Activated CD8-positive, alpha-beta T cell treated with anti-CD3 and anti-CD28 coated beads, Interleukin-2, amount 10 ng/mL, durations not matched to agents 7 days and 5 days (primary cell): ENCODE data around the gene RAPGEF4. TPM values are rescaled to one million over a fixed set of nuclear protein-coding genes. Genes with fewer than 3 reads are reported as not detected.

Experiments used
- ATAC-seq: fragments of 150-1000 bp; cut with Tn5 transposase; one replicate; pipeline ENCODE4 v1.10.0; 2021; ENCODE audit warnings: moderate library complexity
- CTCF ChIA-PET: fragments of 350-600 bp; sonication (Branson Sonifier 250); formaldehyde crosslinking; loops from one replicate; lab custom pipeline; 2021; ENCODE audit warnings: antibody characterized with exemption; lab: Charles Lee
- POLR2A ChIA-PET: fragments of 350-600 bp; sonication (Branson Sonifier 250); formaldehyde crosslinking; loops from one replicate; lab custom pipeline; 2021; ENCODE audit warnings: antibody characterized with exemption; lab: Charles Lee
- DNase-seq: peaks from one replicate; pipeline ENCODE4 v3.0.0-alpha.2; 2020
- H3K27ac Mint-ChIP-seq: one replicate; pipeline ENCODE4 v1.8.0; 2021; ENCODE audit warnings: mild to moderate bottlenecking, mixed read lengths
- H3K27me3 Mint-ChIP-seq: one replicate; pipeline ENCODE4 v1.8.0; 2021; ENCODE audit warnings: low read depth, mixed read lengths
- H3K36me3 Mint-ChIP-seq: one replicate; pipeline ENCODE4 v1.8.0; 2021; ENCODE audit warnings: low read depth, mixed read lengths
- H3K4me1 Mint-ChIP-seq: one replicate; pipeline ENCODE4 v1.8.0; 2021; ENCODE audit warnings: low read depth, mixed read lengths
- H3K4me3 Mint-ChIP-seq: one replicate; pipeline ENCODE4 v1.8.0; 2021; ENCODE audit warnings: mild to moderate bottlenecking, mixed read lengths
- H3K9me3 Mint-ChIP-seq: one replicate; pipeline ENCODE4 v1.8.0; 2022; ENCODE audit warnings: mixed read lengths; ENCODE audit not compliant: insufficient read depth
- total RNA-seq, 2 experiments: library from RNA; stranded (reverse); gene quantifications; one replicate each; pipeline ENCODE4 v1.2.3, GENCODE V29; 2021

Gene RAPGEF4
- total RNA-seq, 2 experiments from 2014 or later: 0.63 to 0.97 TPM

GRCh38 chr2:172709566-172710291, 25.9 kb upstream of the RAPGEF4 start:
- Mint-ChIP-seq H3K4me1 (no peaks in the 10 kb centered on the region), H3K27me3 (peaks cover 8% of the 10 kb centered on the region), H3K9me3 (no peaks in the 10 kb centered on the region), H3K4me3 (no peak overlapping the region), H3K27ac (no peak overlapping the region), H3K36me3 (no peaks in the 10 kb centered on the region)
- POLR2A ChIA-PET: interaction anchor here (0.6 kb wide), 1 partner anchor 103 kb away, joined by 4 read pairs; no protein-coding TSS in a partner anchor
- CTCF ChIA-PET: interaction anchor here (0.8 to 3.0 kb wide), 15 partner anchors 12 to 582 kb away, joined by 3 to 27 read pairs (median 4); no protein-coding TSS in a partner anchor
- DNase-seq (no peak), ATAC-seq (no peak)

GRCh38 chr2:172710584-172711047, 25.0 kb upstream of the RAPGEF4 start:
- H3K4me3 Mint-ChIP-seq: no peak overlapping the region
- CTCF ChIA-PET: interaction anchor here (0.6 to 3.0 kb wide), 27 partner anchors 8 to 583 kb away, joined by 3 to 27 read pairs (median 4); no protein-coding TSS in a partner anchor
- H3K27me3 Mint-ChIP-seq: peaks cover 9% of the 10 kb centered on the region
- no peaks in the 10 kb centered on the region for H3K36me3 Mint-ChIP-seq
- POLR2A ChIA-PET: no interaction called here
- no peaks in the 10 kb centered on the region for H3K9me3 Mint-ChIP-seq
- H3K4me1 Mint-ChIP-seq: no peaks in the 10 kb centered on the region
- DNase-seq (peak; percentile 59), ATAC-seq (no peak)
- H3K27ac Mint-ChIP-seq: no peak overlapping the region

GRCh38 chr2:172711110-172711509, 24.5 kb upstream of the RAPGEF4 start:
- H3K27me3 Mint-ChIP-seq: peaks cover 9% of the 10 kb centered on the region
- ChIA-PET POLR2A (no interaction called here), CTCF (interaction anchor here (0.6 to 3.0 kb wide), 27 partner anchors 8 to 584 kb away, joined by 3 to 27 read pairs (median 4); no protein-coding TSS in a partner anchor)
- ATAC-seq: no peak
- H3K27ac Mint-ChIP-seq: no peak overlapping the region
- no peaks in the 10 kb centered on the region for H3K36me3 Mint-ChIP-seq
- H3K4me1 Mint-ChIP-seq: no peaks in the 10 kb centered on the region
- no peak for DNase-seq
- no peaks in the 10 kb centered on the region for H3K9me3 Mint-ChIP-seq
- H3K4me3 Mint-ChIP-seq: no peak overlapping the region

DNA sequence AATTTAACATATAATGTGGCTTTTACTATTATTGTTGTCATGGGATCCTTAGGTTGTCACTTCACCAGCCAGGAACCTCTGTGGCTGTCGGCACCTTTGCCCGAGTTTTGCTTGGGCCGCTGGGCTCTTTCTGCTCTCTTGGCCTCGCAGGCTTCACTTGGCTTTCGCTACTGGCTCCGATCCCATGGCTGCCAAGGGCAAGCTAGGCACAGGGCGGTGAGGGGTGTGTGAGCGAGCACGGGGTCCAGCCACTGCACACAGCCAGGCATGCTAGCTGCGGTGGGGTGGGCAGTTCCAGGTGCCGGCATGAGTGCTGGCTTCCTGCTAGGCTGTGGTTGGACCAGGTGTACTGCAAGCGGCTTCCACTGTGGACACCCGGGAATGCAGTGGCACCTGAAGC, 23.4 kb upstream of the RAPGEF4 start:
- POLR2A ChIA-PET: no interaction called here
- H3K27ac Mint-ChIP-seq: no peak overlapping the region
- H3K36me3 Mint-ChIP-seq: no peaks in the 10 kb centered on the region
- no peaks in the 10 kb centered on the region for H3K4me1 Mint-ChIP-seq
- DNase-seq (no peak), ATAC-seq (no peak)
- H3K4me3 Mint-ChIP-seq: no peak overlapping the region
- H3K9me3 Mint-ChIP-seq: no peaks in the 10 kb centered on the region
- CTCF ChIA-PET: interaction anchor here (1.5 kb wide), 1 partner anchor 117 kb away, joined by 4 read pairs; no protein-coding TSS in a partner anchor
- H3K27me3 Mint-ChIP-seq: peaks cover 9% of the 10 kb centered on the region

- Mint-ChIP-seq H3K9me3 (no peaks in the 10 kb centered on the region), H3K27me3 (peaks cover 10% of the 10 kb centered on the region), H3K4me3 (no peak overlapping the region), H3K36me3 (no peaks in the 10 kb centered on the region), H3K4me1 (no peaks in the 10 kb centered on the region), H3K27ac (no peak overlapping the region)
- ChIA-PET CTCF (interaction anchor here (0.8 to 1.5 kb wide), 2 partner anchors 119 to 246 kb away, joined by 3 to 4 read pairs; no protein-coding TSS in a partner anchor), POLR2A (no interaction called here)
- DNase-seq (no peak), ATAC-seq (no peak)
These were observed 22.2 kb upstream of the RAPGEF4 start for GRCh38 chr2:172713365-172713875.

GRCh38 chr2:172722481-172722880, 13.2 kb upstream of the RAPGEF4 start:
- no peak for DNase-seq
- ATAC-seq: no peak
- Mint-ChIP-seq H3K36me3 (peaks cover 5% of the 10 kb centered on the region), H3K27me3 (peaks cover 6% of the 10 kb centered on the region), H3K4me3 (no peak overlapping the region), H3K9me3 (peaks cover 8% of the 10 kb centered on the region), H3K4me1 (no peaks in the 10 kb centered on the region), H3K27ac (no peak overlapping the region)
- ChIA-PET POLR2A (no interaction called here), CTCF (interaction anchor here (1.9 kb wide), 1 partner anchor 12 kb away, joined by 8 read pairs; no protein-coding TSS in a partner anchor)

- DNase-seq (no peak), ATAC-seq (no peak)
- Mint-ChIP-seq H3K4me1 (no peaks in the 10 kb centered on the region), H3K27ac (no peak overlapping the region), H3K9me3 (peaks cover 8% of the 10 kb centered on the region), H3K27me3 (peaks cover 6% of the 10 kb centered on the region), H3K36me3 (peaks cover 5% of the 10 kb centered on the region), H3K4me3 (no peak overlapping the region)
- CTCF ChIA-PET: interaction anchor here (1.9 kb wide), 1 partner anchor 13 kb away, joined by 8 read pairs; no protein-coding TSS in a partner anchor
- POLR2A ChIA-PET: no interaction called here
These were observed 12.4 kb upstream of the RAPGEF4 start for GRCh38 chr2:172723286-172723685.

GRCh38 chr2:172724724-172725123, 10.9 kb upstream of the RAPGEF4 start:
- peaks cover 4% of the 10 kb centered on the region for H3K27me3 Mint-ChIP-seq
- H3K9me3 Mint-ChIP-seq: peaks cover 5% of the 10 kb centered on the region
- H3K36me3 Mint-ChIP-seq: peaks cover 3% of the 10 kb centered on the region
- ATAC-seq (no peak), DNase-seq (no peak)
- H3K4me1 Mint-ChIP-seq: no peaks in the 10 kb centered on the region
- H3K27ac Mint-ChIP-seq: no peak overlapping the region
- POLR2A ChIA-PET: no interaction called here
- CTCF ChIA-PET: no interaction called here
- H3K4me3 Mint-ChIP-seq: no peak overlapping the region

DNA sequence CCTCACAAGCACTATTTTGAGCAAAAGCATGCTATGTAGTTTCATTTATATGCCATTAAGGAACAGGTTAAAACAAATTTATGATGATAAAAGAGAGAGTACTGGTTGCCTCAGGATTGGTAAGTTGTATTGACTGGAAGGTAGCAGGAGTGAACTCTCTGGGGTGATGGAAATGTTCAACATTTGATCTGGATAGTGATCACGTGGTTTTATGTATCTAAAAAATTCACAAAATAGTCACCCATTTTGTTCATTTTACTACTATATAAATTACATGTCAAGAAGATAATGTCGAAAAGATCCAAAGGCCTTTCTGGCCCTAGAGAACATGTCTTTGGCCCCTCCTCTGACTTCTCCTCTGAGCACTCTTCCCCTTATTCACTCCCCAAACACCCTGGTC, 10.4 kb upstream of the RAPGEF4 start:
- Mint-ChIP-seq H3K36me3 (peaks cover 3% of the 10 kb centered on the region), H3K4me1 (no peaks in the 10 kb centered on the region), H3K27me3 (peaks cover 4% of the 10 kb centered on the region), H3K4me3 (no peak overlapping the region), H3K9me3 (peaks cover 3% of the 10 kb centered on the region), H3K27ac (no peak overlapping the region)
- POLR2A ChIA-PET: no interaction called here
- ATAC-seq (no peak), DNase-seq (no peak)
- CTCF ChIA-PET: no interaction called here

DNA sequence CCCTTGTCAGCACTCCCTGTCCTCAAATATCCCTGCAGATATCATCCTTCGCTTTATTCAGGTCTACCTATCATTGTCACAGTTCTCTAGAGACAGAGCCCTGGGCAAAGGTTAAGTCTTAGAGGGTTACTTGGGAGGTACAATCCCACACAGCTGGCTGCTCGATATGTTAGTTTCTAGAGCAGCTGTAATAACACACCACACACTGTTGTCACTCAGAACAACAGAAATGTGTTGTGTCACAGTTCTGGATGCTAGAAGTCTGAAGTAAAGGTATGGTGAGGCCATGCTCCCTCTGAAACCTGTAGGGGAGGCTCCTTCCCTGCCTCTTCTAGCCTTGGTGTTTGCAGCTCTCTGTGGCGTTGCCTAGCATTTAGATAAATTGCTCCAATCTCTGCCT, 9.9 kb upstream of the RAPGEF4 start:
- Mint-ChIP-seq H3K9me3 (peaks cover 2% of the 10 kb centered on the region), H3K27ac (no peak overlapping the region), H3K27me3 (peaks cover 5% of the 10 kb centered on the region), H3K4me1 (no peaks in the 10 kb centered on the region), H3K4me3 (no peak overlapping the region), H3K36me3 (peaks cover 2% of the 10 kb centered on the region)
- CTCF ChIA-PET: no interaction called here
- no peak for DNase-seq
- ATAC-seq: no peak
- POLR2A ChIA-PET: no interaction called here

DNA sequence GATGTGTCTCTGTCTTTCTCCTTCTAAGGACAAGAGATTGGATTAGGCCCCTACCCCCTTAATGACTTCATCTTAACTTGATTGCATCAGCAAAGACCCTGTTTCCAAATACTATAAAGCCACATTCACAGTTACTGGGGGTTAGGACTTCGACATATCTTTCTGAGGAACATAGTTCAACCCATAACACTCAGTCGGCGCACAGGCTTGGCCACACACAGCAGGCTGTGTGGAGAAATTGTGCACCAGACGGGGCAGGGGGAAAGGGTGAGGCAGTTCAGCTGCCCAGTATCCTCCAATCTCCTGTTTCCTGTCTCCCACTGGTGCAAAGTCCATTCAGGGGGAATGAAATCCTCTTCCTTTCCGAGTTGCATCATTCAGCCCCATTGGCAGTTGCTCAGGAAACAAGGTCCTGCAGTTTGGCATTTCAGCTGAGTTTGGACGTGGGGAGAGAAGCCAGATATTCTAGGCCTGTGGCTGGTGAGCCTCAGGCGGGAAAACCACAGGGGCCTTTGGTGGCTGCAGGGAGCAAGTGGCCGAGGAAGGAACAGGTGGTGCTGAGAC, 9.4 kb upstream of the RAPGEF4 start:
- no peak for ATAC-seq
- no peaks in the 10 kb centered on the region for H3K4me1 Mint-ChIP-seq
- ChIA-PET CTCF (no interaction called here), POLR2A (no interaction called here)
- H3K4me3 Mint-ChIP-seq: no peak overlapping the region
- no peak overlapping the region for H3K27ac Mint-ChIP-seq
- H3K9me3 Mint-ChIP-seq: no peaks in the 10 kb centered on the region
- peaks cover 8% of the 10 kb centered on the region for H3K27me3 Mint-ChIP-seq
- DNase-seq: no peak
- H3K36me3 Mint-ChIP-seq: no peaks in the 10 kb centered on the region

DNA sequence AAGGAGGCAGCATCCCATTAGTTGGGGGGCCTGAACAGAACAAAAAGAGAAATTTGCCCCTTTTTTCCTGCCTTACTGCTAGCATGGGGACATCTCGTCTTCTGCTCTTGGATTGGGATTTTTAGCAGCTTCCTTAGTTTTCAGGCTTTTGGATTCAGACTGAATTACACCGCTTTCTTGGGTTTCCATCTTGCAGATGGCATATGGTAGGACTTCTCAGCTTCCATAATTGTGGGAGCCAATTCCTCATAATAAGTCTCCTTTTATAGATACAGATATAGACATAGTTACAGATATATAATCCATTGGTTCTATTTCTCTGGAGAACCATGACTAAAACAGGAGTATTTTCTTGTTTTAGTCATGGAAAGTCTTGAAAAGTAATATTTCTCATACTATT, 5.2 kb upstream of the RAPGEF4 start:
- ATAC-seq (no peak), DNase-seq (no peak)
- ChIA-PET POLR2A (interaction anchor here (0.7 kb wide), 1 partner anchor 50 kb away, joined by 3 read pairs; no protein-coding TSS in a partner anchor), CTCF (no interaction called here)
- Mint-ChIP-seq H3K27me3 (peaks cover 27% of the 10 kb centered on the region), H3K4me3 (no peak overlapping the region), H3K36me3 (no peaks in the 10 kb centered on the region), H3K27ac (no peak overlapping the region), H3K9me3 (no peaks in the 10 kb centered on the region), H3K4me1 (peaks cover 2% of the 10 kb centered on the region)
